ENCODE results near the gene ANKS3. TPM values are rescaled to one million over a fixed set of nuclear protein-coding genes. Genes with fewer than 3 reads are reported as not detected.

ANKS3 gene
- total and polyA plus RNA-seq, 2 donors from 2014 or later: 20.7 to 27.6 TPM

DNA sequence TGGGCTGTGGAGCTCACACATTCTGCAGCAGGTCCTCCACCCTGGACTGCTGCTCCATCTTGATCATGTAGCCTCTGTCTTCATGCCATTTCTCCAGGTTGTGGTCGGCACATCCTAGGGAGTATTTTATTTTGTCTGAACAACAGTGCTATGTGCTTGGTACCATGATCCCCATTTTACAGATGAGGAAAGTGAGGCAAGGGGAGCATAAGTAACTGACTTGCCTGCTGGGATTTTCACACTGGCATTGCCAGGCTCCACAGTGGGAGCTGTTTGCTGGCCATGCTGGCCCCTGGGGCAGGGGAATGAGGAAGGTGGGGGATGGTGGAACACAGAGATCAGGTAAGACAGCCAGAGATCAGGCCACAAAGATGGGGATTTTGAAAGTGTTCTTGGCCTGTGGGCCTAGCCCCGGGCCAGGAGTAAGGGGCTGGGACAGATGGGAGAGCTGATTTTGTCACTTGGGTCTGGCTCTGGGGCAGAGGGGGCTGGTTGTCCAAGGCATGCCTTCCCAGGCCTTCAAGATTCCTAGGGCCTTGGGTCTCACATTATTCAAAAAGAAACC lies 42.2 kb upstream of the ANKS3 start:
- Histone ChIP-seq H3K9me3 (ENCODE audit: control insufficient read depth in 2 of 3, insufficient read depth in 1 of 3, low read length in 3 of 3) (no peaks in the 10 kb centered on the region), H3K27me3 (ENCODE audit: control insufficient read depth, insufficient read depth, low read length) (no peaks in the 10 kb centered on the region), H3K36me3 (ENCODE audit: control insufficient read depth in 2 of 3, insufficient read depth in 3 of 3, low read length in 3 of 3) (no peaks in the 10 kb centered on the region), H3K4me1 (ENCODE audit: control insufficient read depth in 2 of 3, insufficient read depth in 2 of 3, low read depth in 1 of 3, low read length in 3 of 3) (no peaks in the 10 kb centered on the region), H3K9ac (ENCODE audit: low read length in 3 of 3) (no peak overlapping the region), H3K27ac (ENCODE audit: low read depth in 2 of 2, low read length in 2 of 2) (no peak overlapping the region), H3K4me3 (ENCODE audit: low read length in 3 of 3) (no peak overlapping the region)
- DNase-seq (no peak), FAIRE-seq (no peak)
- TF ChIP-seq, protein P1, sequence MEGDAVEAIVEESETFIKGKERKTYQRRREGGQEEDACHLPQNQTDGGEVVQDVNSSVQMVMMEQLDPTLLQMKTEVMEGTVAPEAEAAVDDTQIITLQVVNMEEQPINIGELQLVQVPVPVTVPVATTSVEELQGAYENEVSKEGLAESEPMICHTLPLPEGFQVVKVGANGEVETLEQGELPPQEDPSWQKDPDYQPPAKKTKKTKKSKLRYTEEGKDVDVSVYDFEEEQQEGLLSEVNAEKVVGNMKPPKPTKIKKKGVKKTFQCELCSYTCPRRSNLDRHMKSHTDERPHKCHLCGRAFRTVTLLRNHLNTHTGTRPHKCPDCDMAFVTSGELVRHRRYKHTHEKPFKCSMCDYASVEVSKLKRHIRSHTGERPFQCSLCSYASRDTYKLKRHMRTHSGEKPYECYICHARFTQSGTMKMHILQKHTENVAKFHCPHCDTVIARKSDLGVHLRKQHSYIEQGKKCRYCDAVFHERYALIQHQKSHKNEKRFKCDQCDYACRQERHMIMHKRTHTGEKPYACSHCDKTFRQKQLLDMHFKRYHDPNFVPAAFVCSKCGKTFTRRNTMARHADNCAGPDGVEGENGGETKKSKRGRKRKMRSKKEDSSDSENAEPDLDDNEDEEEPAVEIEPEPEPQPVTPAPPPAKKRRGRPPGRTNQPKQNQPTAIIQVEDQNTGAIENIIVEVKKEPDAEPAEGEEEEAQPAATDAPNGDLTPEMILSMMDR (IDR thresholded peaks at IDR 0.05; ENCODE audit: borderline replicate concordance, extremely low read depth, insufficient read depth): no peak
- intact Hi-C loops (cut with DNase I): no loop called here

DNA sequence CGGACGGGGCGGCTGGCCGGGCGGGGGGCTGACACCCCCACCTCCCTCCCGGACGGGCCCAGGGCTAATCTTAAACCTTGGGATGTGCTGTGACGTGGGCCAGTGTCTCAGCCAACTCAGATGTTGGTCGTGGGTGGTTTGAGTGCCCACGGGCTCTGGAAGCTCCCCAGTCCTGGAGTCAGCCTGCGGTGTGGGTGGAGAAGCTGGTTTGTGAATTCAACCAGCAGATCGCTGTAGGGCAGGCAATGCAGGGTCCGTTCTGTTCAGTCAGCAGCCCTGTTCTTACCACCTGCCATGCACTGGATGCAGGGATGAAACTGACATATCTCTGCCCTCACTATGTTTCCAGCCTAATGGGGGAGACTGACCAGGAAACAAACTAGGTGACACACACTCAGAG lies 40.9 kb upstream of the ANKS3 start:
- H3K27ac ChIP-seq (ENCODE audit: low read depth in 2 of 2, low read length in 2 of 2): no peak overlapping the region
- no peaks in the 10 kb centered on the region for H3K36me3 ChIP-seq (ENCODE audit: control insufficient read depth in 2 of 3, insufficient read depth in 3 of 3, low read length in 3 of 3)
- DNase-seq: no peak
- intact Hi-C loops (cut with DNase I): no loop called here
- no peak overlapping the region for H3K9ac ChIP-seq (ENCODE audit: low read length in 3 of 3)
- no peak overlapping the region for H3K4me3 ChIP-seq (ENCODE audit: low read length in 3 of 3)
- no peaks in the 10 kb centered on the region for H3K4me1 ChIP-seq (ENCODE audit: control insufficient read depth in 2 of 3, insufficient read depth in 2 of 3, low read depth in 1 of 3, low read length in 3 of 3)
- TF ChIP-seq, protein P1 (IDR thresholded peaks at IDR 0.05; ENCODE audit: borderline replicate concordance, extremely low read depth, insufficient read depth): no peak
- H3K27me3 ChIP-seq (ENCODE audit: control insufficient read depth, insufficient read depth, low read length): no peaks in the 10 kb centered on the region
- FAIRE-seq: no peak
- no peaks in the 10 kb centered on the region for H3K9me3 ChIP-seq (ENCODE audit: control insufficient read depth in 2 of 3, insufficient read depth in 1 of 3, low read length in 3 of 3)

DNA sequence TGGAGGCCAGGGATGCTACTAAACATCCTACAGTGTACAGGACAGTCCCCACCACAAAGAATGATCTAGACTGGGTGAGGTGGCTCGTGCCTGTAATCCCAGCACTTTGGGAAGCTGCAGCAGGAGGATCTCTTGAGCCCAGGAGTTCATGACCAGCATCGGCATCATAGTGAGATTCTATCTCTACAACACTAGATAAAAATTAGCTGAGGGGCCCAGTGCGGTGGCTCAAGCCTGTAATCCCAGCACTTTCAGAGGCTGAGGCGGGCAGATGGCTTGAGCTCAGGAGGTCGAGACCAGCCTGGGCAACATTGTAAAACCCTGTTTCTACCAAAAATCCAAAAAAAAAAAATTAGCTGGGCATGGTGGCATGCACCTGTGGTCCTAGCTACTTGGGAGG lies 38.3 kb upstream of the ANKS3 start:
- peaks cover 0 to 4% (median 3%) of the 10 kb centered on the region in 3 donors for H3K4me1 ChIP-seq (ENCODE audit: control insufficient read depth in 2 of 3, insufficient read depth in 2 of 3, low read depth in 1 of 3, low read length in 3 of 3)
- TF ChIP-seq, protein P1 (IDR thresholded peaks at IDR 0.05; ENCODE audit: borderline replicate concordance, extremely low read depth, insufficient read depth): no peak
- H3K27ac ChIP-seq (ENCODE audit: low read depth in 2 of 2, low read length in 2 of 2): no peak overlapping the region
- no peaks in the 10 kb centered on the region for H3K36me3 ChIP-seq (ENCODE audit: control insufficient read depth in 2 of 3, insufficient read depth in 3 of 3, low read length in 3 of 3)
- FAIRE-seq (no peak), DNase-seq (no peak)
- no peaks in the 10 kb centered on the region for H3K9me3 ChIP-seq (ENCODE audit: control insufficient read depth in 2 of 3, insufficient read depth in 1 of 3, low read length in 3 of 3)
- H3K4me3 ChIP-seq (ENCODE audit: low read length in 3 of 3): no peak overlapping the region
- H3K9ac ChIP-seq (ENCODE audit: low read length in 3 of 3): no peak overlapping the region
- H3K27me3 ChIP-seq (ENCODE audit: control insufficient read depth, insufficient read depth, low read length): no peaks in the 10 kb centered on the region
- intact Hi-C loops (cut with DNase I): no loop called here

DNA sequence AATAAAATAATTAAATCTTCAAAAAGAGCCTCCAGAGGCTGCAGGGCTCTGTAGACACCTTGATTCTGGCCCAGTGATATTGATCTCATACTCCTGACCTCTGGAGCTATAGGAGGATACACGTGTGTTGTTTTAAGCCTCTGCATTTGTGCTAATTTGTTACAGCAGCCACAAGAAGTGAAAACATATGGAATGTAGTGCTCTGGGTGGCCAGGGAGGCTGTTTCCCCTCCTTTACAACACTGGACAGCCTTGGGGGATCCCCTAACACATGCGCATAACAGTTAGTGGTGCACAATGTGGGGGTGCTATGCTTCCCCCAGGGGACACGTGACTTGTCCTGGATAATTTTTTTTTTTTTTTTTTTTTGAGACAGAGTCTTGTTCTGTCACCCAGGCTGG lies 37.6 kb upstream of the ANKS3 start:
- no peak for FAIRE-seq
- intact Hi-C loops (cut with DNase I): no loop called here
- Histone ChIP-seq H3K4me1 (ENCODE audit: control insufficient read depth in 2 of 3, insufficient read depth in 2 of 3, low read depth in 1 of 3, low read length in 3 of 3) (peaks cover 0 to 4% (median 3%) of the 10 kb centered on the region in 3 donors), H3K9me3 (ENCODE audit: control insufficient read depth in 2 of 3, insufficient read depth in 1 of 3, low read length in 3 of 3) (no peaks in the 10 kb centered on the region), H3K9ac (ENCODE audit: low read length in 3 of 3) (no peak overlapping the region), H3K4me3 (ENCODE audit: low read length in 3 of 3) (no peak overlapping the region), H3K27me3 (ENCODE audit: control insufficient read depth, insufficient read depth, low read length) (no peaks in the 10 kb centered on the region), H3K36me3 (ENCODE audit: control insufficient read depth in 2 of 3, insufficient read depth in 3 of 3, low read length in 3 of 3) (no peaks in the 10 kb centered on the region), H3K27ac (ENCODE audit: low read depth in 2 of 2, low read length in 2 of 2) (no peak overlapping the region)
- TF ChIP-seq, protein P1 (IDR thresholded peaks at IDR 0.05; ENCODE audit: borderline replicate concordance, extremely low read depth, insufficient read depth): no peak
- DNase-seq: no peak
